Tibial nerve (tissue), 4 donors: ENCODE data around the gene MAGI2.

Experiments used
- CTCF ChIP-seq, 5 experiments: fragments of 200-600 bp in 3 of 5; fragments of 450-650 bp in 2 of 5; sonication (generic) in 3 of 5; IDR thresholded peaks; one replicate each; pipeline ENCODE4 v1.5.1; 2016 to 2019; ENCODE audit warnings: antibody characterized with exemption in 5 of 5, mild to moderate bottlenecking in 3 of 5, moderate library complexity in 2 of 5
- EP300 ChIP-seq, 2 donors: sonication (generic); formaldehyde crosslinking; IDR thresholded peaks; one replicate each; pipeline ENCODE4 v1.6.1; 2017; ENCODE audit warnings: antibody characterized with exemption in 2 of 2, mild to moderate bottlenecking in 1 of 2

- TF ChIP-seq CTCF (IDR thresholded peaks at IDR 0.05) (no peak), EP300 (IDR thresholded peaks at IDR 0.05) (no peak)
These were observed 389.2 kb downstream of the MAGI2 start for GRCh38 chr7:79064187-79064823.
